ENCODE results near the gene HEG1.
A peak's percentile ranks its signal among the peaks of the same experiment; 100 is the strongest.

Gene HEG1

GRCh38 chr3:125006291-125006731 lies 49.5 kb downstream of the HEG1 start:
- DNase-seq: no peak

GRCh38 chr3:125005676-125006075 lies 50.1 kb downstream of the HEG1 start:
- DNase-seq: no peak

GRCh38 chr3:125005222-125005621 lies 50.6 kb downstream of the HEG1 start:
- DNase-seq: no peak

- DNase-seq: no peak
Observed at GRCh38 chr3:125003859-125004595, 51.8 kb downstream of the HEG1 start.

- DNase-seq: no peak
Observed at GRCh38 chr3:125003369-125003853, 52.4 kb downstream of the HEG1 start.

GRCh38 chr3:125002414-125003368 lies 53.1 kb downstream of the HEG1 start:
- no peak for DNase-seq

GRCh38 chr3:125001557-125002413 lies 54.0 kb downstream of the HEG1 start:
- no peak for DNase-seq

- DNase-seq: no peak
Observed at GRCh38 chr3:125000661-125001060, 55.1 kb downstream of the HEG1 start.

GRCh38 chr3:124999897-125000435 lies 55.8 kb downstream of the HEG1 start:
- DNase-seq: no peak

GRCh38 chr3:124999317-124999716 lies 56.5 kb downstream of the HEG1 start:
- DNase-seq: no peak

GRCh38 chr3:124998247-124998630 lies 57.6 kb downstream of the HEG1 start:
- no peak for DNase-seq

GRCh38 chr3:124997303-124998246 lies 58.2 kb downstream of the HEG1 start:
- DNase-seq: no peak

GRCh38 chr3:124995460-124995994 lies 60.3 kb downstream of the HEG1 start:
- peak; percentile 26 to 38 for DNase-seq

GRCh38 chr3:124993466-124993865 lies 62.3 kb downstream of the HEG1 start:
- no peak for DNase-seq

GRCh38 chr3:124992041-124992440 lies 63.8 kb downstream of the HEG1 start:
- DNase-seq: no peak

GRCh38 chr3:124986192-124987143 lies 69.3 kb downstream of the HEG1 start:
- DNase-seq: no peak

- no peak for DNase-seq
Observed at GRCh38 chr3:124985349-124985748, 70.4 kb downstream of the HEG1 start.

- DNase-seq: no peak
Observed at GRCh38 chr3:124984754-124985153, 71.0 kb downstream of the HEG1 start.

- DNase-seq: no peak
Observed at GRCh38 chr3:124982855-124983254, 72.9 kb downstream of the HEG1 start.

- DNase-seq: no peak
Observed at GRCh38 chr3:124981472-124981871, 74.3 kb downstream of the HEG1 start.
